ENCODE data around the gene UNC5C. TPM values are rescaled to one million over a fixed set of nuclear protein-coding genes. Genes with fewer than 3 reads are reported as not detected.

Gene UNC5C
- total and polyA plus RNA-seq, 8 donors, result 0.15 to 0.84 (median 0.34) TPM

- no peak for ATAC-seq
- FAIRE-seq, result no peak
- H3K27me3 ChIP-seq, result no peaks in the 10 kb centered on the region
- no peaks in the 10 kb centered on the region for H3K36me3 ChIP-seq
- no peaks in the 10 kb centered on the region for H3K9me3 ChIP-seq
- WGBS, 2 donors, result 22 to 27% methylated on average over 8 of the region's 8 CpGs
- H3K4me1 ChIP-seq, result no peaks in the 10 kb centered on the region
- H3K4me3 ChIP-seq, result no peak overlapping the region
- no peak overlapping the region for H3K27ac ChIP-seq
- no peak for DNase-seq
- intact Hi-C loops (cut with DNase I), result no loop called here
- no peak for TF ChIP-seq CTCF (IDR thresholded peaks at IDR 0.05)
Measured at GRCh38 chr4:95537191-95537590, 11.6 kb downstream of the UNC5C start.

- H3K27ac ChIP-seq, result no peak overlapping the region
- no peaks in the 10 kb centered on the region for H3K9me3 ChIP-seq
- no peaks in the 10 kb centered on the region for H3K4me1 ChIP-seq
- WGBS, 2 donors, result 71 to 73% methylated on average over 2 of the region's 2 CpGs
- FAIRE-seq (no peak), ATAC-seq (no peak), DNase-seq (no peak)
- TF ChIP-seq CTCF (IDR thresholded peaks at IDR 0.05), result no peak
- no peaks in the 10 kb centered on the region for H3K36me3 ChIP-seq
- no peak overlapping the region for H3K4me3 ChIP-seq
- H3K27me3 ChIP-seq, result no peaks in the 10 kb centered on the region
- intact Hi-C loops (cut with DNase I), result no loop called here
Measured at GRCh38 chr4:95536650-95537049, 12.1 kb downstream of the UNC5C start.

GRCh38 chr4:95535180-95535579, 13.6 kb downstream of the UNC5C start:
- DNase-seq (no peak), FAIRE-seq (no peak), ATAC-seq (no peak)
- intact Hi-C loops (cut with DNase I), result no loop called here
- Histone ChIP-seq H3K4me3 (no peak overlapping the region), H3K9me3 (no peaks in the 10 kb centered on the region), H3K27me3 (no peaks in the 10 kb centered on the region), H3K36me3 (no peaks in the 10 kb centered on the region), H3K4me1 (no peaks in the 10 kb centered on the region), H3K27ac (no peak overlapping the region)
- WGBS, 2 donors, result 38 to 80% methylated on average over 4 of the region's 4 CpGs
- no peak for TF ChIP-seq CTCF (IDR thresholded peaks at IDR 0.05)

DNA sequence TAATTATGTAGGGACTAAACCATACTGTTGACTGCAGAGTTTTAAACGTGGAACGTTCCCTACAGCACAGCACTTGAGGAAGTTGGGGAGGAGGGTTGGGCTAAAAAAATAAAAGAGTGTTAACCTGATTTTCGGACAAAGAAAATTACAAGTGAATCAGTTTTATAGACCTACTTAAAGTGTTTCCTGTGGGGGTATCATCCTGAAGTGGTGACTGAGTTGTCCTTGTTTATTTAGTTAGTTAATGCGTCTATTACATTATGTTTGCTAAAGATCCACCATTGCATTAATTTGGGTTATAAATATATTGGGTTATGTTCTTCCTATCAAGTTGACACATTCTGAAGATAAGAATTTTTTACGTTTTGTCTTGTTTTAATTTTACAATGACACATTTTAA, 14.7 kb downstream of the UNC5C start:
- TF ChIP-seq CTCF (IDR thresholded peaks at IDR 0.05), result no peak
- DNase-seq, result no peak
- Histone ChIP-seq H3K4me1 (no peaks in the 10 kb centered on the region), H3K36me3 (no peaks in the 10 kb centered on the region), H3K9me3 (no peaks in the 10 kb centered on the region), H3K27ac (no peak overlapping the region), H3K4me3 (no peak overlapping the region), H3K27me3 (no peaks in the 10 kb centered on the region)
- intact Hi-C loops (cut with DNase I), result no loop called here
- FAIRE-seq, result no peak
- whole genome bisulfite sequencing, 2 donors, result 56 to 59% methylated on average over 5 of the region's 5 CpGs
- ATAC-seq, result no peak

DNA sequence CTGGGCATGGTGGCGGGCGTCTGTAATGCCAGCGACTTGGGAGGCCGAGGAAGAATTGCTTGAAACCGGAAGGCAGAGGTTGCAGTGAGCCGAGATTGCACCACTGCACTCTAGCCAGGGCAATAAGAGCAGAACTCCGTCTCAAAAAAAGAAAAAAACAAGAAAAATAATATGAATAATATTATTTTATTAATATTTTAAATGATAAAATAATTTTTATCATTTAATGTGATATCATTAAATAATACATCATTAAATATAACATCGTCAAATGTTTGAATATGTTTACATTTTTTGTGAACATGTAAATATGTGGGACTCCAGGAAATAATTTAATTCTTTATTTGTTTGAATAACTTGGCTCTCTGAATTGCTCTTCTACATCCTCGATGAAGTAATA, 15.5 kb downstream of the UNC5C start:
- TF ChIP-seq CTCF (IDR thresholded peaks at IDR 0.05), result no peak
- no peaks in the 10 kb centered on the region for H3K36me3 ChIP-seq
- no peaks in the 10 kb centered on the region for H3K27me3 ChIP-seq
- no peak for DNase-seq
- H3K9me3 ChIP-seq, result no peaks in the 10 kb centered on the region
- intact Hi-C loops (cut with DNase I), result no loop called here
- no peaks in the 10 kb centered on the region for H3K4me1 ChIP-seq
- no peak overlapping the region for H3K4me3 ChIP-seq
- FAIRE-seq, result peak; percentile 47
- WGBS, 2 donors, result 77 to 93% methylated on average over 9 of the region's 9 CpGs
- H3K27ac ChIP-seq, result no peak overlapping the region
- no peak for ATAC-seq

Measured in pancreas (tissue), 10 donors.